ENCODE measurements around the gene ATXN10.

DNA sequence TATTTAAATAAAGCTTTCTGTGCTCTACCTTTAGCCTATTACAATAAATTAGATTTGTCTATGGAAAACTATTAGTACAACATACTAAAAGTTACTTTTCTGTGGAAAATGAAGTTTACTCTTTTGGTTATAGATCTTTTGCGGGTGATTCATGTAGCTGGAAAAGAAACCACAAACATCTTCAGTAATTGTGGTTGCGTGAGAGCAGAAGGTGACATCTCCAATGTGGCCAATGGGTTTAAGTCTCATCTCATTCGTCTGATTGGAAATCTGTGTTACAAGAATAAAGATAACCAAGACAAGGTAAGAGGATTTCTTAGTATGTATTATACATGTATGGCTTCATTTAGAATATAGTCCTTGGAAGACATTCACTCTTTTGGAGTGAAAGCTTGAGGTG lies 68.6 kb downstream of the ATXN10 start:
- TF ChIP-seq EZH2 (IDR thresholded peaks at IDR 0.05; ENCODE audit: borderline replicate concordance, low read depth, low read length, severe bottlenecking), result no peak
- no peak for TF ChIP-seq CTCF (IDR thresholded peaks at IDR 0.05; ENCODE audit: borderline replicate concordance, extremely low read depth, low read length, poor library complexity, severe bottlenecking)
